LNCAP (cell line): ENCODE results near the gene TCEA2.

Experiments used
- TF ChIP-seq, protein P1 (sequence below): fragments of 450-650 bp; IDR thresholded peaks from 2 replicates; pipeline ENCODE4 v1.5.1; 2017; ENCODE audit warnings: mild to moderate bottlenecking

The TCEA2 gene

DNA sequence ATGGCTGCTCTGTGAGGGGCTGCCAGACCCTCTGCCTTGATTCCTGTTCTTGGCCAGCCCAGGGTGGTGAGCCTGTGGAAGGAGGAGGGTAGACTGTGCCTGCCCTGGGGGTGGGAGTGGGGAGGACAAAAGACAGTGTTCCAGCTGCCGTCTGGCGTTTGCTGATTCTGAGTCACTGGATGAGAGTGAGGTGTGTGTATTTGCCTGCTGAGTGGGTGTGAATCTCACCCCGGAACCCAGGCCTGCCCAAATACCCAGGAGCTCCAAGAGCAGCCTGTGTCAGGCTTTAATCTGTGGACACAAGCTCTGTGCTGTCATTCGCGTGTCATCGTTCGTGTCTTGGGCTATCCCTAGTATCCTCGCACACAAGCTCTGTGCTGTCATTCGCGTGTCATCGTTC, 23.8 kb downstream of the TCEA2 start:
- TF ChIP-seq, protein P1, sequence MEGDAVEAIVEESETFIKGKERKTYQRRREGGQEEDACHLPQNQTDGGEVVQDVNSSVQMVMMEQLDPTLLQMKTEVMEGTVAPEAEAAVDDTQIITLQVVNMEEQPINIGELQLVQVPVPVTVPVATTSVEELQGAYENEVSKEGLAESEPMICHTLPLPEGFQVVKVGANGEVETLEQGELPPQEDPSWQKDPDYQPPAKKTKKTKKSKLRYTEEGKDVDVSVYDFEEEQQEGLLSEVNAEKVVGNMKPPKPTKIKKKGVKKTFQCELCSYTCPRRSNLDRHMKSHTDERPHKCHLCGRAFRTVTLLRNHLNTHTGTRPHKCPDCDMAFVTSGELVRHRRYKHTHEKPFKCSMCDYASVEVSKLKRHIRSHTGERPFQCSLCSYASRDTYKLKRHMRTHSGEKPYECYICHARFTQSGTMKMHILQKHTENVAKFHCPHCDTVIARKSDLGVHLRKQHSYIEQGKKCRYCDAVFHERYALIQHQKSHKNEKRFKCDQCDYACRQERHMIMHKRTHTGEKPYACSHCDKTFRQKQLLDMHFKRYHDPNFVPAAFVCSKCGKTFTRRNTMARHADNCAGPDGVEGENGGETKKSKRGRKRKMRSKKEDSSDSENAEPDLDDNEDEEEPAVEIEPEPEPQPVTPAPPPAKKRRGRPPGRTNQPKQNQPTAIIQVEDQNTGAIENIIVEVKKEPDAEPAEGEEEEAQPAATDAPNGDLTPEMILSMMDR = no peak

DNA sequence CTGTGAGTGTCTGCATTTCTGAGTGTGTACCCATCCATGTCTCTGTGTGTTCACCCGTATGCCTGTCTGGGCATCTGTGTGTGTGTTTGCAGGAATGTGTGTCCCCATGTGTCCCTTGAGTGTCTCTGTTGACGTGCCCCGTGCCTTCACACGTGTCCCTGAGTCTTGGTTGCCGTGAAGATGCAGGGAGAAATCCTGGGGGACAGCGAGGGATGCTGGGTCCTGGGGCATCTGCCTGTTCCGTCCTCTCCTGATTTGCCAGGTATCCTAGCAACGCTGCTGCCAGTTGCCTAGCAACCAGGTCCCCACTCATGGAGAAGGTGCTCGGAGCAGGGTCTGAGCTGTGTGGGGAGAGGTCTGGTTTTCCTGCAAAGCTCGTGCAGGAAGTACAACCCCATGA, 27.2 kb downstream of the TCEA2 start:
- TF ChIP-seq, protein P1 = no peak

DNA sequence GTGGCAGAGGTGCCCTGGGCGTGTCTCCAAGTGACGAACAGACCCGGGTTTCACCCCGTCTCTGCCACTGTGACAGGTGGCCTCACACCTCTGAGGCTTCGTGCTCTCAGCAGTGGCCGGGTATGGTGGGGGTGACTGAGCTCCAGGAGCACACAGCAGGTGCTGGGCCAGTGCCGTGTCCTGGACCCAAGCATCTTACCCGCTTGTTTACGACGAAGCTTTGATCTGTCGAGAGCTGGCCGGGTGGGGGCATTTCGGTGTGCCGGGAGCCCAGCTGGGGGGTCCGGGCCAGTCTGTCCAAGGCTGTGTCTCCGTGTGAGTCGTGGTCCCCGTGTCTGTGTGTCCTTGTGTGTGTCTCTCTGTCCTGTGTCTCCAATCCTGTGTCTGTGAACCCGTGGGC, 28.3 kb downstream of the TCEA2 start:
- TF ChIP-seq, protein P1 = no peak

DNA sequence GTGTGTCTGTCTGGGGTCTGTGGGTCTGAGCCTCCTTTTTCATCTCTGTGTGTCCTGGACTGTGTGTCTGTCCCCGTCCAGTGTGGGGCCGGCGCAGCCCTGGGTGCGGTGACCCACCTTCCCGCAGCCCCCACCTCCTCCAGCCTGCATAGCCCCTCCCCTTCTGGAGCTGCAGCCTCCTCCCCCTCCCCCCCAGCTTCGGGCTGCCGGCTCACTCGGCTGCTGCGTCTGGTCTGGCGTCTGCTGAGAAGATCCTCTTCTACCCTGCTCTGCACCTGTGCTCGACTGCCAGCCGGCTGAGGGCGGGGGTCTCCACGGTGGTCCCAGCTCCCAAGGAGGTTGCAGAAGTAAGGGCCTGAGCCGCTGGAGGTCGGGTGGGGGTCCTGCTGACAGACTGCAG, 28.8 kb downstream of the TCEA2 start:
- TF ChIP-seq, protein P1 = no peak

DNA sequence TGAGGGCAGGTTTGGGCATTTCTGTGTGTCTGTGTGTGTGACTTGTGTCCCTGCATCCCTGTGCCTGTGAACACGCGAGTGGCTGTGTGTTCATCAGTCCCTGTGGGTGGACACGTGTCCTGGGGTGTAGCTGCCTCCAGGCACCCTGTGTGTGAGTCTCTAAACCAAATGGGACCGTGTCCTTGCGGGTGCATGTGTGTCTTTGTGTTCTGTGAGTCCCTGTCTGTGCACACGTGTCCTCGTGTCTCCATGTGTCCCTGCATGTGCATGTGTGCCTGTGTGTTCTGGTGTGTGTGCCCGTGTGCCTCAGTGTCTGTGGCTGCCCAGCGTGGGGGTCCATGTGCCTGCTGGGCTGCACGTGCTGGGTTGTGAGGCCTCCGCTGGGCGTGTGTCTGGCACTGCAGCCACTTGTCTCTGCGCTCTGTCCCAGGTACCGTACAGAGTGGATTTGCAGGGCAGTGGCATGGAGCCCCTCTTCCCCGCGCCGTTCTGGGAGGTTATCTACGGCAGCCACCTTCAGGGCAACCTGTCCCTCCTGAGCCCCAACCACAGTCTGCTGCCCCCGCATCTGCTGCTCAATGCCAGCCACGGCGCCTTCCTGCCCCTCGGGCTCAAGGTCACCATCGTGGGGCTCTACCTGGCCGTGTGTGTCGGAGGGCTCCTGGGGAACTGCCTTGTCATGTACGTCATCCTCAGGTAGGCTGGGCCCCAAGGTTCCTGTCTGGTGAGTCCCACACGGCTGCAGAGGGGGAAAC, 29.4 kb downstream of the TCEA2 start:
- TF ChIP-seq, protein P1 = no peak

DNA sequence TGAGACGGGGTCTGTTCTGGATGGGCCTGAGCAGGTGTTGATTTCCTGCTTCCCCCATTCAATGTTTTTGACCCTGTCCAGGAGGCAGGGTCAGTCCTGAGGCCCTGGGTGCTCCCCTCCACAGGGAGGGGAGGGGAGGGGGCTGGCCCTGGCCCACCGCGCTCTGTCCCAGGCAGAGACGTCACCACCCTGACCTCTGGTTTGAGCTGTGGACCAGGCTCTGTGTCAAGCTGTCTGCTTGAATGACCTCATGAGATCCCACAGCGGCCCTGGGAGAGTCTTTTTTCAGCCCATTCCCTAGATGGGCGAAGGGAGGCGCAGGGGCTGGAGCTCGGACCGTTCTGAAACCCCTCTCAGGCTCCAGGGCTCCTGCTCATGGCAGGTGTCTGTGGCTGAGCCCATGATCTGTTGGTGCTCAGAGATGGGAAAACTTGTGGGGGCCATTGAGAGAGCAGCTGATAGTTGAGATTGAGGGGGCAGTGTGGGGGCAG, 30.1 kb downstream of the TCEA2 start:
- TF ChIP-seq, protein P1 = no peak

DNA sequence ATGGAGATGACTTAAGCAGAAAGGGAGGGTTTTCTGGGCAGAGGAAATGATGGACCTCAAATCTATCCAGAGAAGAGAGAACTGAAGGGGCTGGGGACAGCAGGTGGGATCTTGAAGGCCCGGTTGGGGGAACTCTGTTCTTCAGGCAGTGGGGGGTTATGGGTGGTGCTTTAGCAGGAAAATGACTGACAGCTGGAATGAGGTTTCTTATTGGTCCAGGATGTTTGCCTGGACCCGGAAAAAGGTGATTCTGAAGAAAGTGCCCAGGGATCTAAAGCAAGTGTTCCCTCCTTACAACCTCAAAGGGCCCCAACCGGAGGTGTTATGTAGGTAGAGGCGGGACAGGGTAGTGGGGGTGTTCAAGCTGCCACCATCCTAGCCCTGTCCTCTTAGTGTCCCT, 32.5 kb downstream of the TCEA2 start:
- TF ChIP-seq, protein P1 = no peak
